CD1c-positive myeloid dendritic cell (primary cell): Measurements from ENCODE around the gene ADCY10.
A peak's percentile ranks its signal among the peaks of the same experiment; 100 is the strongest.
"Not testable (repeated sequence)": the region's sequence is repeated elsewhere in the genome, so short reads cannot be mapped to it uniquely, and the experiment has no call there.

Experiments
- DNase-seq: peaks from one replicate; pipeline ENCODE4 v3.0.0-alpha.2; 2016; ENCODE audit errors: extremely low spot score

The ADCY10 gene

GRCh38 chr1:167860231-167860923 lies 53.6 kb downstream of the ADCY10 start:
- DNase-seq = no peak

- DNase-seq = no peak
Observed at GRCh38 chr1:167856711-167857418, 57.1 kb downstream of the ADCY10 start.

- DNase-seq = no peak
Observed at GRCh38 chr1:167854184-167854583, 59.8 kb downstream of the ADCY10 start.

- DNase-seq = no peak
Observed at GRCh38 chr1:167849666-167850065, 64.3 kb downstream of the ADCY10 start.

- DNase-seq = no peak
Observed at GRCh38 chr1:167842872-167843271, 71.1 kb downstream of the ADCY10 start.

GRCh38 chr1:167841530-167841929 lies 72.4 kb downstream of the ADCY10 start:
- DNase-seq = no peak

GRCh38 chr1:167839009-167839408 lies 74.9 kb downstream of the ADCY10 start:
- no peak for DNase-seq

GRCh38 chr1:167837326-167837725 lies 76.6 kb downstream of the ADCY10 start:
- no peak for DNase-seq

GRCh38 chr1:167836197-167836596 lies 77.7 kb downstream of the ADCY10 start:
- DNase-seq = no peak

- DNase-seq = no peak
Observed at GRCh38 chr1:167833904-167834303, 80.0 kb downstream of the ADCY10 start.

GRCh38 chr1:167832693-167833092 lies 81.2 kb downstream of the ADCY10 start:
- DNase-seq = no peak

- not testable (repeated sequence) for DNase-seq
Observed at GRCh38 chr1:167830668-167831067, 83.3 kb downstream of the ADCY10 start.

GRCh38 chr1:167829868-167830267 lies 84.1 kb downstream of the ADCY10 start:
- DNase-seq = no peak

GRCh38 chr1:167826127-167826526 lies 87.8 kb downstream of the ADCY10 start:
- no peak for DNase-seq

- DNase-seq = no peak
Observed at GRCh38 chr1:167825419-167826079, 88.4 kb downstream of the ADCY10 start.

- DNase-seq = no peak
Observed at GRCh38 chr1:167824163-167824794, 89.7 kb downstream of the ADCY10 start.

- no peak for DNase-seq
Observed at GRCh38 chr1:167821969-167822685, 91.8 kb downstream of the ADCY10 start.

GRCh38 chr1:167821356-167821685 lies 92.6 kb downstream of the ADCY10 start:
- DNase-seq = no peak

- no peak for DNase-seq
Observed at GRCh38 chr1:167820684-167821355, 93.1 kb downstream of the ADCY10 start.

GRCh38 chr1:167819849-167820683 lies 93.9 kb downstream of the ADCY10 start:
- DNase-seq = peak; percentile 26
